Transverse colon (tissue), 4 donors: Measurements from ENCODE around the gene LGR6.

Source experiments
- CTCF ChIP-seq, 5 experiments: fragments of 200-600 bp in 3 of 5; fragments of 450-650 bp in 2 of 5; sonication (generic) in 3 of 5; IDR thresholded peaks; 1 replicate in 2 of 5; 2 replicates in 3 of 5; pipeline ENCODE4 v1.5.1; 2016 to 2017; ENCODE audit warnings: antibody characterized with exemption in 5 of 5, inconsistent platforms in 3 of 5, mild to moderate bottlenecking in 2 of 5, moderate library complexity in 1 of 5
- EP300 ChIP-seq: sonication (generic); formaldehyde crosslinking; IDR thresholded peaks from one replicate; pipeline ENCODE4 v1.6.1; 2017; ENCODE audit warnings: antibody characterized with exemption, low read depth
- POLR2A ChIP-seq: fragments of 450-650 bp; IDR thresholded peaks from one replicate; pipeline ENCODE4 v1.6.1; 2016; ENCODE audit warnings: antibody characterized with exemption, mild to moderate bottlenecking, moderate library complexity
- POLR2AphosphoS5 ChIP-seq, 3 donors: sonication (generic); formaldehyde crosslinking; IDR thresholded peaks; one replicate each; pipeline ENCODE4 v1.6.1; 2016; ENCODE audit warnings: antibody characterized with exemption in 3 of 3

GRCh38 chr1:202320081-202320405 lies 126.4 kb downstream of the LGR6 start:
- no peak for TF ChIP-seq CTCF (IDR thresholded peaks at IDR 0.05)
- TF ChIP-seq EP300 = no peak
- TF ChIP-seq POLR2A = no peak
- no peak for TF ChIP-seq POLR2AphosphoS5 (IDR thresholded peaks at IDR 0.05)
